Central memory CD8-positive, alpha-beta T cell (primary cell): ENCODE measurements around the gene FBXO21.
"Not testable (repeated sequence)": the region's sequence is repeated elsewhere in the genome, so short reads cannot be mapped to it uniquely, and the experiment has no call there.

ENCODE experiments used
- ATAC-seq: fragments of 150-1000 bp; cut with Tn5 transposase; replicated peaks from 2 replicates; pipeline ENCODE4 v1.10.0; 2022; ENCODE audit warnings: mild to moderate bottlenecking, moderate FRiP score, moderate number of reproducible peaks; ENCODE audit not compliant: poor library complexity, severe bottlenecking; ENCODE audit errors: extremely low read depth
- DNase-seq, 2 donors: peaks; one replicate each; pipeline ENCODE4 v3.0.0; 2021; ENCODE audit warnings: low spot score in 2 of 2
- H3K27ac Mint-ChIP-seq: one replicate; pipeline ENCODE4 v1.8.0; 2022; ENCODE audit warnings: low read depth, mild to moderate bottlenecking, moderate library complexity, mixed read lengths
- H3K27me3 Mint-ChIP-seq: one replicate; pipeline ENCODE4 v1.8.0; 2022; ENCODE audit warnings: mixed read lengths
- H3K36me3 Mint-ChIP-seq: one replicate; pipeline ENCODE4 v1.8.0; 2022; ENCODE audit warnings: mild to moderate bottlenecking, moderate library complexity, mixed read lengths; ENCODE audit not compliant: insufficient read depth
- H3K4me1 Mint-ChIP-seq: one replicate; pipeline ENCODE4 v1.8.0; 2022; ENCODE audit warnings: mixed read lengths
- H3K4me3 Mint-ChIP-seq: one replicate; pipeline ENCODE4 v1.8.0; 2022; ENCODE audit warnings: mild to moderate bottlenecking, moderate library complexity, mixed read lengths
- H3K9me3 Mint-ChIP-seq: one replicate; pipeline ENCODE4 v1.8.0; 2022; ENCODE audit warnings: mixed read lengths

The FBXO21 gene

DNA sequence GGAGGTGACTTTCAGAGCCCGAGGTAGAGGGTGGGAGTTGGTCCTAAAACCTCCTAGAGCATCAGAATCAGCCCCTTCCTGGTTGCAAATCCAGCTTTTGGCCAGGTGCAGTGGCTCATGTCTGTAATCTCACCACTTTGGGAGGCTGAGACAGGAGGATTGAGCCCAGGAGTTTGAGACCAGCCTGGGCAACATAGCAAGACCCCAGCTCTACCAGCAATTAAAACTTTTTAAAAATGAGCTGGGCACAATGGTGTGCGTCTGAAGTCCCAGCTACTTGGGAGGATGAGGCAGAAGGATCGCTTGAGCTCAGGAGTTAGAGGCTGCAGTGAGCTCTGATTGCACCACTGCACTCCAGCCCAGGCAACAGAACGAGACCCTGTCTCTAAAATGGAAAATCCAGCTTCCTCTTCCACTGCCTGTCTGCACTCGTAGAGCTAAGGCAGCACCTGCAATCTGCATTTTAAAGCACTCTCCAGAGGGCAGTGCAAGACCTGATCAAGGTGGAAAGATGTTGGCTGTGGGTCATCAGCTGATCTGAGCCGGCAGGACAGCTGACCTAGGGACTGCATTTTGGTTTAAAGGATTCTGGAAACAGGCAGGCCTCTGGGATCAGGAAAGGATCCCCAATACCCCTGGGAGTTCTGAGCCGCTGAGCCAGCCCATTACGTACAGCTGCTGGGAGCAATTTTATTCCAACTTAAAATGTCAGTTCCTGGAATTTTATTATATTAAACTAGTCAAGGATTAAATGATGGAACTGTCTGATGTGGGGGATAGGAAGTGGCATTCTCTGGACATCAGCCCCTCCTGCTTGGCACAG lies 89.2 kb downstream of the FBXO21 start:
- H3K36me3 Mint-ChIP-seq: peaks cover under 1% of the 10 kb centered on the region
- H3K27me3 Mint-ChIP-seq: peaks cover 4% of the 10 kb centered on the region
- DNase-seq (no peak), ATAC-seq (no peak)
- no peak overlapping the region for H3K4me3 Mint-ChIP-seq
- no peak overlapping the region for H3K27ac Mint-ChIP-seq
- H3K9me3 Mint-ChIP-seq: no peaks in the 10 kb centered on the region
- H3K4me1 Mint-ChIP-seq: peaks cover 24% of the 10 kb centered on the region

DNA sequence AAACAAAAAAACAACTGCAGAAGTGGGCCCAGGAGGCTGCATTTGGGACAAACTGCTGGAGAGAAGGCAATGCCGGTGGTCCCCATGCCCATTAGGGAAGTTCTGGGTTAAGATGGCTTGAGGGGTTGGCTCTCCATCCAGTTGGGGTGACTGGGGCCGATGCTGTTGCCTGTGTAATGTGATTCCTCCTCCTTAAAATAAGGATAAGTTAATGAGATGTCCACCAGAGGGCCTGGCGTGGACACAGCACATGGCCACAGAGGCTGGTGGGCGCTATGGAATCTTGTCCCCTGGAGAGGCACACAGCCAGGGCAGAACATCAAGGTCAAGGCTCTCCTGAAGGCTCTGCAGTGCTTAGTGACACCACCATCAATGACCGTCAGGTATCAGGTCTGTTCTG lies 90.0 kb downstream of the FBXO21 start:
- Mint-ChIP-seq H3K27ac (no peak overlapping the region), H3K4me1 (peaks cover 17% of the 10 kb centered on the region), H3K4me3 (peak overlapping the region; percentile 76), H3K9me3 (no peaks in the 10 kb centered on the region), H3K36me3 (peaks cover 2% of the 10 kb centered on the region), H3K27me3 (no peaks in the 10 kb centered on the region)
- ATAC-seq (no peak), DNase-seq (no peak)

DNA sequence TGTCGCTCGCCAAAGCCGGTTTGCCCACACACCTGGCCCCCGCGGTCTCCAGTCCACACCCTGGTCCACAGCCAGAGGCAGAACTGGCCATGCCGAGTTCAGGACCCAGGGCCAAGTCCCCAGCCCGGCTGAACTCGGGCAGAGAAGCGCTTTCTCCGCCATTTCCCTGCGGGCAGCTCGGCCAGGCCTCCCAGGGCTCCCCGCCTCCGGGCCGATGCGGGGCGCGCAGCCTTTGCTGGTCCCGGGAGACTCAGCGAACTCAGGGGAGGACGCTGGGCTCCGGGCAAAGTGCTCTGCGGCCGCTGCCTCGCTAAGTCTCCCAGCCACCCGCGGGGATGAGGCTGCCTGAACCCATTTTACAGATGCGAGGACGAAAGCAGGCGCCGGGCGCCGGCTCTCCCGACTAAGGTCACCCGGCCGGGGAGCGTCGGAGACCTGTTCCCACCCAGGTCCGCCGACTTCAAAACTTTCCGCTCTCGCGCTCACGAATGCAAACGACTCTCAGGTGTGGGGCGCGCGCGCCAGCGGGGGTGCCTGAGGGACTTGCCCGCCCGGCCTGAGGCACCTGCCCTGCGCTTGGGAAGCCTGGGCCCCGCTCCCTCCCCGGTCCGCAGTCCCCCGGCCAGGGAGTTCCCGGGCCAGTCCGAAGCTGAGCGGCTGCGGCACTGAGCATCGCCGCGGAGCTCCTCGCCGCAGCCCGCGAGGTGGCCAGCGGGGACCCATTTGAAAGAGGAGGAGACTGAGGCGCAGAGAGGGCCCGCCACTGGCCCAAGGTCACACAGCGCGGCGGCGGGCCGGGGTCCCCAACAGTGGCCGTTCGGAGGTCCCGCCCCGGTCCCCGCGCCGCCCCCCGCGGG lies 91.7 kb downstream of the FBXO21 start:
- Mint-ChIP-seq H3K27me3 (no peaks in the 10 kb centered on the region), H3K4me1 (peaks cover 23% of the 10 kb centered on the region), H3K9me3 (no peaks in the 10 kb centered on the region), H3K36me3 (peaks cover 3% of the 10 kb centered on the region), H3K4me3 (peak overlapping the region; percentile 80), H3K27ac (no peak overlapping the region)
- DNase-seq: no peak
- peak; percentile 29 for ATAC-seq

DNA sequence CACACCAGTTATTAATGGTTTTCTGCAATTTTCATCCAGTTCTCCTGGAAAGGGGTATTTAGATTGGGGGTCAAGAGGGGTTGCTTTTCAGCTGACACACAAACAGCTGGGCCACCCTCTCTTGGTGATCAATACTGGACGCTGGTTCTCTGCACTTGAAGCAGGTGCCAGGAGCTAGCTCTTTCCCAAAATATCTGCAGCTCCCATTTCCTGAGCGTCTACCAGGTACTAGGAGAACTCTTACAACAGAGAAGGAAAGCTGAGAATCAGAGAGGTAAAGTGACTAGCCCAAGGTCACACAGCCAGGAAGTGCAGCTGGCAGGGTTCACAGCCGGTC lies 92.3 kb downstream of the FBXO21 start:
- H3K4me1 Mint-ChIP-seq: peaks cover 28% of the 10 kb centered on the region
- H3K27ac Mint-ChIP-seq: no peak overlapping the region
- ATAC-seq: no peak
- H3K9me3 Mint-ChIP-seq: no peaks in the 10 kb centered on the region
- H3K36me3 Mint-ChIP-seq: peaks cover 4% of the 10 kb centered on the region
- H3K4me3 Mint-ChIP-seq: peak overlapping the region; percentile 80
- no peak for DNase-seq
- H3K27me3 Mint-ChIP-seq: no peaks in the 10 kb centered on the region

DNA sequence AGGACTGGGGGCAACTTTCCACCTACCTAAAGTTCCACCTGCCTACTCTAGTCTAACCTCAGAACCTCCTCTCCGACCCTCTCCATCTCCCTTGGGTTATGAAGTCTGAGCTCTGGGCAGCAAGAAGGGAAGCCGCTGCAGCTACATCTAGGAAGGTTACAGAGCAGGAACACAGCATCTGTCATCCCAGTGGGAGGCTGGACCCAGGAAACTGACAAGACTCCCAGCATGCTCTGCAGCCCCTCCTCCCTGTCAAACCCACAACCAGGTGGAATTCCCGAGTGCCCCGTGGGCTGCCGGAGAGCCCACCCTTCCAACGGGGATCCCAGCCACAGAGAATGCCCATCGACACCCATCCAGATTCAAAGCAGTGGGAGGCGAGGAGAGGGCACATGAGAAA lies 93.1 kb downstream of the FBXO21 start:
- peaks cover 4% of the 10 kb centered on the region for H3K36me3 Mint-ChIP-seq
- peaks cover 28% of the 10 kb centered on the region for H3K4me1 Mint-ChIP-seq
- no peaks in the 10 kb centered on the region for H3K27me3 Mint-ChIP-seq
- ATAC-seq: no peak
- no peaks in the 10 kb centered on the region for H3K9me3 Mint-ChIP-seq
- H3K4me3 Mint-ChIP-seq: peak overlapping the region; percentile 80
- DNase-seq: no peak
- H3K27ac Mint-ChIP-seq: no peak overlapping the region

DNA sequence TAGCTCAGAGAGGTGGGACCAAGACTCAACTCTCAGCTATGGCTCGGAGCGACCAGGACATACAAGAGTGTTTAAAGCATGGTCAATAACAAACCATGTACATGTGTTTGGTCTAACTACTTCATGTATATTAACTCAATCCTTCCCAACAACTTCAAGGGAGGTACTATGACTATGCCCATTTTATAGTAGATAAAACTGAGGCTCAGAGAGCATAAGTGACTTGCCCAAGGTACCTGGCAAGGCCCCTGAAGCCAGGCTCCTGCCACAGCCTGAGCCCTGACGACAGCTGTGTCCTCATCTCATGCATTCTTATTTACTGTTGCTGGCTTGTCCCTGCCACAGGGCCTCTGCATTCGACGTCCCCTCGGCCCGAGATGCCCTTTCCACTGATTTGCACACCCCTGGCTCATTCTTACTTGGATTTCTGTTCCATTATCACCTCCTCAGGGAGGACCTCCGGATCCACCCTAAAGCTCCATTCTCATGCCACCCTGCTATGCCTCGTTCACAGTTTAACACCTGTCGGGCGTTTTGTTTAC lies 93.7 kb downstream of the FBXO21 start:
- Mint-ChIP-seq H3K36me3 (peaks cover 4% of the 10 kb centered on the region), H3K4me1 (peaks cover 31% of the 10 kb centered on the region), H3K27me3 (no peaks in the 10 kb centered on the region), H3K27ac (no peak overlapping the region), H3K4me3 (no peak overlapping the region), H3K9me3 (no peaks in the 10 kb centered on the region)
- ATAC-seq (no peak), DNase-seq (no peak)

DNA sequence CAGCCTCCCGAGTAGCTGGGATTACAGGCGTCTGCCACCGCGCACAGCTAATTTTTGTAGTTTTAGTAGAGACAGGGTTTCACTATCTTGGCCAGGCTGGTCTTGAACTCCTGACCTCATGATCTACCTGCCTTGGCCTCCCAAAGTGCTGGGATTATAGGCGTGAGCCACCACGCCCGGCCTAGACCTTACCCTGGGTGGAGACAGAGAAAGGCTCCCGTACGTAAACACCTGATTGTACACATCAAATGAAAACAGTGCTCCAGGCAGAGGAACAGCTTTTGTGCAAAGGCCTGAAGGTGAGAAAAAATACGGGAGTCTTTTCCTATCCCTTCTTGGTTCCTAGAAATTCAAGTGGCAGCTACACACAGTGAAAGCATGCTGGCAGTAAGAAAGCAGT lies 95.1 kb downstream of the FBXO21 start:
- not testable (repeated sequence) for H3K36me3 Mint-ChIP-seq, DNase-seq

DNA sequence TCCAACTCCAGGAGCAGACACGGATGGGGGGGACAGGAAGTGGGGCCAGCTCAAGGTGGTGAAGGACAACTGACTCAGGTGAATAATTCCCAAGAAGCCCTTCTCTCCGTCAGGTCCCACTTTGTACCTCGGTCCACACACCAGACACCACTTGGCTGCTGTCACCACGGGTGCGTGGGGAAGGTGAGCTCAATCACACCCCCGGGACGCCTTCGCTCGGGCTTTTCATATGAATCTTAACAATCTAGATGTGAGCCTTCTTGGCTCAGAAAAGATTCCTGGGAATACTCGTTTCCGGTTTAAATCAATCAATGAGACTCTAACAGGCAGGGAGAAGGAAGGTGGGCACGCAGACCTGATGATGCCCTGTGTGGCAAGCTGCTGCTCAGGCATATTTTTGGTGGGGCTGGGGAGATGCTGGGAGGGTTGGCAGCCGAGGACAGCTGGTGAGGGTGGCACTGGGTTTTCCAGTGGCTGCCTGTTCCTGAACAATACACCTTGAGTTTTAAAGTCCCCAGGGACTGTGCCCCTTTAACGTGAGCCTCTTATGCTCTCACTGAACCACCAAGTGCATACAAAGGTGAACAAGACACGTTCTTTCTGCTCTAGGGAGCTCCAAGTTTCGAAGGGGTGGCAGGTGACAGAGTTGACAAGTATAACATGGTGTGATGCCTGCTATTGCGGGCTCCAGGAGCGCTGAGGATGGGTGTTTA lies 96.2 kb downstream of the FBXO21 start:
- ATAC-seq: no peak
- Mint-ChIP-seq H3K4me3 (no peak overlapping the region), H3K4me1 (peaks cover 32% of the 10 kb centered on the region), H3K36me3 (peaks cover 4% of the 10 kb centered on the region), H3K27me3 (no peaks in the 10 kb centered on the region), H3K9me3 (peaks cover 8% of the 10 kb centered on the region), H3K27ac (no peak overlapping the region)
- DNase-seq: no peak

More for the DNA sequence above, 95.1 kb downstream of the FBXO21 start:
- peaks cover 32% of the 10 kb centered on the region for H3K4me1 Mint-ChIP-seq
- H3K4me3 Mint-ChIP-seq, H3K27me3 Mint-ChIP-seq, H3K9me3 Mint-ChIP-seq, H3K27ac Mint-ChIP-seq, ATAC-seq: not testable (repeated sequence)

DNA sequence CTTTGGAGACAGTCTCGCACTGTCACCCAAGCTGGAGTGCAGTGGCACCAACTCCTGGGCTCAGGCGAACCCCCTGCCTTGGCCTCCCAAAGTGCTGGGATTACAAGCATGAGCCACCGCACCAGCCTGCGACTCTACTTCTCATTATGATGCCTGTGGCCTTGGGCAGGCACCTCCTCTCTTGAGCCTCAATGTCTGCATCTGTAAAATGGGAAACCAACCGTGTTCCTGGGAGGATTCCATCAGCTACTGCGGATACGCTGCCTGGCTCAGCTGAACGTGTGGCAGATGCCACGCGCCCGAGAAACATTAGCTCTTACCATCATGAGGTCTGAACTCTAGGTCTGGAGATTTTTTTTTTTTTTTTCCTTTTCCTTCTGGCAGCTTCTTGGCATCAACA lies 96.8 kb downstream of the FBXO21 start:
- peaks cover 9% of the 10 kb centered on the region for H3K9me3 Mint-ChIP-seq
- H3K4me1 Mint-ChIP-seq: peaks cover 32% of the 10 kb centered on the region
- no peaks in the 10 kb centered on the region for H3K27me3 Mint-ChIP-seq
- H3K27ac Mint-ChIP-seq: no peak overlapping the region
- peaks cover 4% of the 10 kb centered on the region for H3K36me3 Mint-ChIP-seq
- H3K4me3 Mint-ChIP-seq: no peak overlapping the region
- ATAC-seq (no peak), DNase-seq (no peak)

DNA sequence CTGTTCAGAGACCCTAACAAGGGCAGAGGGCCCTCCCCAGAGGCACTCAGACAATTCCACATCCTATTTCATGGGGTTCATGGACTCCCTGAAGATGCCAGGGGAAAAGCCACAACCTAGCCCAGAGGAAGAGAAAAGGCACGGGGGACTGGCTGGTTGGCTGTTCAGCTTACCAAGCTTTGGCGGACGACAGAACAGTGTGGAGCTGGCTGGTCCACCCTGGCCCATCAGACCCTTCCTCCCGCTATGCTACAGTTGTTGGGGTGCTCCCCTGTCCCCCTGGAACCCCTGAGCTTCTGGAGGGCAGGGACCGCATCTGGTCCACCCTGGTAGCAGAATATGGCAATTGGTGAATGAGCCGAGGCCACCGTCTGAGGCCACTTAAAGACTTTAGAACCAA lies 97.4 kb downstream of the FBXO21 start:
- ATAC-seq: no peak
- peaks cover 4% of the 10 kb centered on the region for H3K36me3 Mint-ChIP-seq
- H3K4me3 Mint-ChIP-seq: no peak overlapping the region
- H3K27me3 Mint-ChIP-seq: no peaks in the 10 kb centered on the region
- no peak overlapping the region for H3K27ac Mint-ChIP-seq
- peaks cover 30% of the 10 kb centered on the region for H3K4me1 Mint-ChIP-seq
- peaks cover 9% of the 10 kb centered on the region for H3K9me3 Mint-ChIP-seq
- no peak for DNase-seq

DNA sequence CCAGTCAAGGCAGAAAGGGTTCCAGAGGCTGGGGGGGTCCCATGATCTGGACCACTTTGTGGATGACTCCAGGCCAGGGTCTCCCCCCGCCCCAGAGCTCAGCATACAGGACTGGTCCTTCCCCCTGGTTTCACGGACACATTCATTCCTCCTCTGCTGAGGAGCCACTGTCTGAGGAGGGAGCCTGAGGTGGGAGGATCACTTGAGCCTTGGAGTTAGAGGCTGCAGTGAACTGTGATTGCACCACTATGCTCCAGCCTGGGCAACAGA lies 97.8 kb downstream of the FBXO21 start:
- Mint-ChIP-seq H3K9me3 (peaks cover 9% of the 10 kb centered on the region), H3K4me3 (no peak overlapping the region), H3K4me1 (peaks cover 26% of the 10 kb centered on the region), H3K27ac (no peak overlapping the region), H3K36me3 (peaks cover 4% of the 10 kb centered on the region), H3K27me3 (no peaks in the 10 kb centered on the region)
- DNase-seq (no peak), ATAC-seq (no peak)
